Heart left ventricle (tissue), 16 donors: Measurements from ENCODE around the gene HMX1. TPM values are rescaled to one million over a fixed set of nuclear protein-coding genes. Genes with fewer than 3 reads are reported as not detected.

ENCODE experiments used
- ATAC-seq, 4 donors: fragments of 200-7000 bp; cut with Tn5 transposase; one replicate each; pipeline ENCODE4 v1.9.1; 2020 to 2022; ENCODE audit warnings: moderate library complexity in 4 of 4, mild to moderate bottlenecking in 3 of 4, moderate number of reproducible peaks in 1 of 4
- DNase-seq, 5 donors: peaks; one replicate each; pipeline ENCODE4 v3.0.0-alpha.2; 2020
- H3K27ac ChIP-seq, 12 donors: fragments of 200-600 bp; sonication (generic) in 4 of 12; one replicate each; pipeline versions ENCODE4 v1.5.0 to v1.8.0; 2016 to 2022; ENCODE audit warnings: mild to moderate bottlenecking in 2 of 12
- H3K27me3 ChIP-seq, 9 donors: fragments of 200-600 bp; sonication (generic) in 2 of 9; one replicate each; pipeline versions ENCODE4 v1.5.1 to v1.8.0; 2016 to 2022; ENCODE audit warnings: mild to moderate bottlenecking in 3 of 9
- H3K36me3 ChIP-seq, 9 donors: fragments of 200-600 bp; sonication (generic) in 2 of 9; one replicate each; pipeline versions ENCODE4 v1.5.0 to v1.8.0; 2018 to 2022; ENCODE audit warnings: mild to moderate bottlenecking in 2 of 9
- H3K4me1 ChIP-seq, 12 donors: fragments of 200-600 bp; sonication (generic) in 4 of 12; one replicate each; pipeline versions ENCODE4 v1.5.0 to v1.8.0; 2016 to 2022; ENCODE audit warnings: mild to moderate bottlenecking in 3 of 12
- H3K4me3 ChIP-seq, 12 donors: fragments of 200-600 bp; sonication (generic) in 4 of 12; one replicate each; pipeline versions ENCODE4 v1.5.0 to v1.8.0; 2017 to 2022; ENCODE audit warnings: mild to moderate bottlenecking in 9 of 12, moderate library complexity in 4 of 12
- H3K9me3 ChIP-seq, 12 donors: fragments of 200-600 bp; sonication (generic) in 4 of 12; one replicate each; pipeline versions ENCODE4 v1.5.0 to v1.8.0; 2016 to 2022; ENCODE audit warnings: mild to moderate bottlenecking in 1 of 12
- CTCF ChIP-seq, 12 donors: fragments of 200-600 bp; sonication (generic) in 4 of 12; IDR thresholded peaks; one replicate each; pipeline versions ENCODE4 v1.5.0 to v1.8.0; 2018 to 2022; ENCODE audit warnings: antibody characterized with exemption in 12 of 12, mild to moderate bottlenecking in 5 of 12
- POLR2A ChIP-seq, 2 donors: fragments of 450-650 bp; IDR thresholded peaks; one replicate each; pipeline ENCODE4 v1.6.1; 2017; ENCODE audit warnings: antibody characterized with exemption in 2 of 2, mild to moderate bottlenecking in 2 of 2, moderate library complexity in 2 of 2
- WGBS, 4 donors: extraction: QIAGEN DNeasy Blood & Tissue Kit in 2 of 4; methylation state at CpG; one replicate each; pipeline versions ENCODE4 v1.1.5 to v1.1.7; 2013 to 2018; 5-methylcytosine and 5-hydroxymethylcytosine counted together
- intact Hi-C, 10 donors: fragments of 100-400 bp; cut with DNase I; formaldehyde crosslinking; loops; one replicate each; pipeline versions ENCODE4 v1.11.1 to v1.14.2; 2022
- polyA plus RNA-seq, 2 donors: library from polyadenylated mRNA; stranded (reverse); fragments of 200-250 nt; gene quantifications; one replicate each; pipeline ENCODE4 v1.2.3, GENCODE V29; 2013
- total RNA-seq, 9 donors: library from RNA; depleted of rRNA in 2 of 9; stranded (reverse); fragments of >200 nt in 2 of 9; fragmentation: NEBNext Ultra II Directional in 3 of 9; extraction: Animal tissue kit (Norgen Biotek cat#: 25700) in 3 of 9; gene quantifications; one replicate each; pipeline versions ENCODE4 v1.1.0 to v1.2.4, GENCODE V29; 2016 to 2023
- donor health status: ischemic (EF 13 %, LVEDD 7.1; RV severe dilation, severe dysfunction).
- donor health status: healthy with polysubstance abuse.
- donor health status: DM: no; HTN: yes; CAD: no.
- donor health status: DM: no; HTN: no; CAD: no.
- donor health status: ischemic (EF 25% LVEDD 6.9; RV normal size, moderate dysfunction).
- donor health status: ischemic (EF 25% LVEDD 5.7; RV mildly dilated, moderate dysfunction).
- donor health status: healthy.
- donor health status: DM: yes; HTN: yes; CAD: no.
- donor health status: ischemic (EF 35%, LVEDD 5.7; RV mildly dilated, moderate dysfunction).
- donor health status: nonischemic (EF 11% LVEDD 7.7; RV severe dilation, severe dysfunction).
- donor health status: DM: yes; HTN: yes; CAD: no.
- donor health status: PGD.
- donor health status: ischemic (EF 29% LVEDD 5.4; RV normal size, mild dysfunction).
- donor health status: nonischemic (EF 23%, LVEDD 6.1; RV moderate dilation, normal function).

Gene HMX1
- total and polyA plus RNA-seq, 11 donors: 0.25 TPM; not detected in 10

DNA sequence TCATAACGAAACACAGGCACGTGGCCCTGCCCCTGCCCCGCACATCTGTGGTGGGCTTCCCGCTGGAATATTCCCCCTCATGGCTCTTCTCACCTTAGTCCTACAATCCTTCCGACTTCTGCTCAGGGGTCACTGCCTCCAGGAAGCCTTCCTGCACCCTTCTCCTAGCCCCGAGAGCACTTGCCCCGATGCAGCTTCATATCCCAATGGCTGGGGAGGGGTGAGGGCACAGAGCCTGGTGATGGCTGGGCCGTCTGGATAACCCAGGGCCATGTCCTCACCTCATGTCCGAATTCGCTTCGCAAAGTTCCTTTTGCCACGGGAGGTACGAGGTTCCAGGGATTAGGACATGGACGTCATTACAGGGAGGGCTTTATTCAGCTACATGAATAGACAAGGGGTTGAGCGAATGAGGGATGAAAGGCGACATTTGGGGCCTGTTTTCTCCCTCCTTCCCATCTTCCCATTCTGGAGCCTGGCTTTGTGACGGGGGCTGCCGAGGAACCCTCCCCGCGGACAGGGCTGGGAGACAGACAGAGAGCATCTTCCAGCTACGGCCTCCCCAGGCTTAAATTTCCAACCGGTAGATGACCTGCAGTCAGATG is 35.5 kb upstream of the HMX1 start:
- Histone ChIP-seq H3K27me3 (peaks cover 0 to 38% (median 11%) of the 10 kb centered on the region in 9 donors), H3K9me3 (peaks cover 0 to 15% (median 3%) of the 10 kb centered on the region in 12 donors), H3K4me3 (no peak overlapping the region), H3K4me1 (no peaks in the 10 kb centered on the region), H3K27ac (no peak overlapping the region), H3K36me3 (no peaks in the 10 kb centered on the region)
- 77 to 84% (median 81%) methylated on average over 22 of the region's 22 CpGs for WGBS, 4 donors
- TF ChIP-seq POLR2A (IDR thresholded peaks at IDR 0.05) (no peak), CTCF (IDR thresholded peaks at IDR 0.05) (no peak)
- no peak for ATAC-seq
- peak in 3 of 5 donors; percentile 4 to 42 (median 6) for DNase-seq
- intact Hi-C loops: no loop called here

DNA sequence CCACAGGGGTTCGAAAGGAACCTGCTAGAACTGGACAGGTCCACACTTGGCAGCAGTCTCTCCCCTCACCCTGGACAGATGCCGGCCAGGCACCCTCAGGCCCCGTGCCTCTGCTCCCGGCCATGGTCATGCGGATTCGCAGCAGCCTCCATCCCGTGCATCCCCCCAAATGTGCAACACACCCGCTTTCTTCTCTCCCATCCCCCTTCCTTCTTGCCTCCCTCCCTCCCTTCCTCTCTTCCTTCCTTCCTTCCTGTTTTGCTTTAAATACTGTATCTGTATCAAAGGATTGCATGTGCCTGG is 35.0 kb upstream of the HMX1 start:
- 68 to 75% (median 74%) methylated on average over 8 of the region's 8 CpGs for WGBS, 4 donors
- TF ChIP-seq POLR2A (IDR thresholded peaks at IDR 0.05) (no peak), CTCF (IDR thresholded peaks at IDR 0.05) (no peak)
- DNase-seq (peak in 1 of 5 donors; percentile 8), ATAC-seq (no peak)
- Histone ChIP-seq H3K4me1 (no peaks in the 10 kb centered on the region), H3K4me3 (no peak overlapping the region), H3K27me3 (peaks cover 0 to 38% (median 11%) of the 10 kb centered on the region in 9 donors), H3K27ac (no peak overlapping the region), H3K9me3 (peaks cover 0 to 19% (median 7%) of the 10 kb centered on the region in 12 donors), H3K36me3 (no peaks in the 10 kb centered on the region)
- intact Hi-C loops: no loop called here

- no peak overlapping the region for H3K27ac ChIP-seq
- 81 to 90% (median 83%) methylated on average over 24 to 33 of the region's 33 CpGs for WGBS, 4 donors
- peaks cover 0 to 38% (median 11%) of the 10 kb centered on the region in 9 donors for H3K27me3 ChIP-seq
- peak in 2 of 5 donors; percentile 15 to 49 for DNase-seq
- H3K36me3 ChIP-seq: no peaks in the 10 kb centered on the region
- no peak for ATAC-seq
- H3K9me3 ChIP-seq: peaks cover 0 to 25% (median 13%) of the 10 kb centered on the region in 12 donors
- no peak overlapping the region for H3K4me3 ChIP-seq
- intact Hi-C loops: no loop called here
- TF ChIP-seq POLR2A (IDR thresholded peaks at IDR 0.05) (no peak), CTCF (IDR thresholded peaks at IDR 0.05) (no peak)
- H3K4me1 ChIP-seq: no peaks in the 10 kb centered on the region
Measured at GRCh38 chr4:8905773-8906667, 34.4 kb upstream of the HMX1 start.

DNA sequence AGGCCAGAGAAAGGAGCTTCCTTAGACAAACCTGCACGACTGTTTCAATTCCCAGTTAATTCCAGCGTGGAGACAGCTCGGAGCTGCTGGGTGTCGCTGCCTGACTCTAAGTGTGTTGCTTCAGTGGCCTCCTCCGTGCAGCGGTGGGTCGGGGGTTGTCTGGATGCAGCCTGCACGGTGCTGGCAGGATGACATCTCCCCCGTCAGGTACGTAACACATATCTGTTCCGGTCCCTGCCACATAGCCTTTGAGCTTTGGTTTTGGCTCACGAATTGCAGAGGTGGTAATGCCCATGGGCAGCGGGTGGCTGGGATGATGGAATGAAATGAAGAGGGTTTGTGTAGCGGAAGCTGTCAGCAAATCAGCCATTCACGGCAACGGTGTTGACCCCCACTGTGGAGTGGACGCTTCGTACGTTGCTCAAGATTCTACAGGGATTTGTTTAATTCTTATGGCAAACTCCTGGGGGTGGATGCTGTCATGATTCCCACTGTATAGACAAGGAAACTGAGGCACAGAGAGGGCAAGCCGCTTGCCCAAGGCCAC is 33.7 kb upstream of the HMX1 start:
- Histone ChIP-seq H3K4me1 (no peaks in the 10 kb centered on the region), H3K9me3 (peaks cover 0 to 33% (median 19%) of the 10 kb centered on the region in 12 donors), H3K4me3 (no peak overlapping the region), H3K27ac (no peak overlapping the region), H3K27me3 (peaks cover 0 to 42% (median 11%) of the 10 kb centered on the region in 9 donors), H3K36me3 (no peaks in the 10 kb centered on the region)
- TF ChIP-seq POLR2A (IDR thresholded peaks at IDR 0.05): no peak
- WGBS, 4 donors: 73 to 80% (median 74%) methylated on average over 20 of the region's 20 CpGs
- ATAC-seq: no peak
- intact Hi-C loops: no loop called here
- DNase-seq: peak in 1 of 5 donors; percentile 6
